Ovary (tissue), 3 donors: ENCODE data around the gene TMEM9.

Experiments used
- CTCF ChIP-seq, 3 donors: fragments of 450-650 bp in 2 of 3; fragments of 200-600 bp in 1 of 3; IDR thresholded peaks; one replicate each; pipeline versions ENCODE4 v1.5.1 to v1.8.0; 2016 to 2022; ENCODE audit warnings: antibody characterized with exemption in 3 of 3, mild to moderate bottlenecking in 1 of 3
- EP300 ChIP-seq: sonication (generic); formaldehyde crosslinking; IDR thresholded peaks from one replicate; pipeline ENCODE4 v1.6.1; 2017; ENCODE audit warnings: antibody characterized with exemption
- POLR2A ChIP-seq: fragments of 450-650 bp; IDR thresholded peaks from one replicate; pipeline ENCODE4 v1.6.1; 2017; ENCODE audit warnings: antibody characterized with exemption, mild to moderate bottlenecking, moderate library complexity
- donor health status: DM: no; HTN: no; CAD: no.

- TF ChIP-seq CTCF (IDR thresholded peaks at IDR 0.05) (no peak), POLR2A (no peak), EP300 (no peak)
Measured at GRCh38 chr1:201094832-201095231, 59.4 kb downstream of the TMEM9 start.
